SK-N-MC (cell line): Measurements from ENCODE around the gene CCSAP.

Experiments used
- EZH2 ChIP-seq: fragments of 200-600 bp; sonication (generic); IDR thresholded peaks from one replicate; pipeline ENCODE4 v1.6.1; 2017; ENCODE audit warnings: antibody characterized with exemption
- POLR2AphosphoS5 ChIP-seq: IDR thresholded peaks from 2 replicates; pipeline ENCODE4 v1.6.1; 2012; ENCODE audit warnings: mild to moderate bottlenecking, low read depth, low read length, borderline replicate concordance

DNA sequence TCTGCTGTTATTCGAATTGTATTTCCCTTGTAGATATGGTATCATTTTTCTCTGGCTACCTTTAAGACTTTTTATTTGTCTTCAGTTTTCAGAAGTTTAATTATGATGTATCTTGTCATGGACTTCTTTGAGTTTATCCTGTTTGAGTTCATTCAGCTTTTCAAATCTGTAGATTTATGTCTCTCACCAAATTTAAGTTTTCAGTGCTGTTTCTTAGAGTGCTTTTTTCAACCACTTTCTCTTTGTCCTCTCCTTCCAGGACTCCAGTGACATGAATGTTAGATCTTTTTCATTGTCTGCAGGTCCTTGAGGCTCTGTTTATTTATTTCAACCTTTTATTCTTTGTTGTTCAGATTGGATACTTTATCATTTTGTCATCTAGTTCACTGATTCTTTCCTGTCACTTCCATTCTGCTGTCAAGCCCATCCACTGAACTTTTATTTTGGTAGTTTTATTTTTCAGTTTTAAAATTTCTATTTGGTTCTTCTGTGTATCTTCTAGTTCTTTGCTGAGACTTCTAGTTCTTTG, 60.5 kb downstream of the CCSAP start:
- TF ChIP-seq EZH2 (no peak), POLR2AphosphoS5 (no peak)
